GM20000 (cell line): ENCODE measurements around the gene GPD1L.

Experiments used
- DNase-seq: peaks from one replicate; pipeline ENCODE4 v3.0.0; 2012; ENCODE audit warnings: low spot score
- CTCF ChIP-seq: IDR thresholded peaks from 2 replicates; pipeline ENCODE4 v1.5.1; 2012; ENCODE audit warnings: mild to moderate bottlenecking, control low read depth; ENCODE audit errors: extremely low read depth, missing control alignments

Gene GPD1L

GRCh38 chr3:32127219-32127826, 20.9 kb downstream of the GPD1L start:
- TF ChIP-seq CTCF, result no peak
- no peak for DNase-seq

GRCh38 chr3:32128936-32129335, 22.5 kb downstream of the GPD1L start:
- DNase-seq, result no peak
- no peak for TF ChIP-seq CTCF

- TF ChIP-seq CTCF, result no peak
- no peak for DNase-seq
These were observed 23.4 kb downstream of the GPD1L start for GRCh38 chr3:32129832-32130231.

- TF ChIP-seq CTCF, result no peak
- DNase-seq, result no peak
These were observed 25.7 kb downstream of the GPD1L start for GRCh38 chr3:32132121-32132520.

- DNase-seq, result no peak
- TF ChIP-seq CTCF, result no peak
These were observed 26.3 kb downstream of the GPD1L start for GRCh38 chr3:32132706-32133105.

- no peak for DNase-seq
- TF ChIP-seq CTCF, result no peak
These were observed 30.3 kb downstream of the GPD1L start for GRCh38 chr3:32136703-32137102.

- DNase-seq, result no peak
- TF ChIP-seq CTCF, result no peak
These were observed 31.4 kb downstream of the GPD1L start for GRCh38 chr3:32137870-32138269.
